ENCODE data around the gene CLGN.

Gene CLGN

GRCh38 chr4:140408974-140409373 lies 18.5 kb downstream of the CLGN start:
- H3K27ac ChIP-seq (replicated peaks): no peak overlapping the region
- TF ChIP-seq, protein P1, sequence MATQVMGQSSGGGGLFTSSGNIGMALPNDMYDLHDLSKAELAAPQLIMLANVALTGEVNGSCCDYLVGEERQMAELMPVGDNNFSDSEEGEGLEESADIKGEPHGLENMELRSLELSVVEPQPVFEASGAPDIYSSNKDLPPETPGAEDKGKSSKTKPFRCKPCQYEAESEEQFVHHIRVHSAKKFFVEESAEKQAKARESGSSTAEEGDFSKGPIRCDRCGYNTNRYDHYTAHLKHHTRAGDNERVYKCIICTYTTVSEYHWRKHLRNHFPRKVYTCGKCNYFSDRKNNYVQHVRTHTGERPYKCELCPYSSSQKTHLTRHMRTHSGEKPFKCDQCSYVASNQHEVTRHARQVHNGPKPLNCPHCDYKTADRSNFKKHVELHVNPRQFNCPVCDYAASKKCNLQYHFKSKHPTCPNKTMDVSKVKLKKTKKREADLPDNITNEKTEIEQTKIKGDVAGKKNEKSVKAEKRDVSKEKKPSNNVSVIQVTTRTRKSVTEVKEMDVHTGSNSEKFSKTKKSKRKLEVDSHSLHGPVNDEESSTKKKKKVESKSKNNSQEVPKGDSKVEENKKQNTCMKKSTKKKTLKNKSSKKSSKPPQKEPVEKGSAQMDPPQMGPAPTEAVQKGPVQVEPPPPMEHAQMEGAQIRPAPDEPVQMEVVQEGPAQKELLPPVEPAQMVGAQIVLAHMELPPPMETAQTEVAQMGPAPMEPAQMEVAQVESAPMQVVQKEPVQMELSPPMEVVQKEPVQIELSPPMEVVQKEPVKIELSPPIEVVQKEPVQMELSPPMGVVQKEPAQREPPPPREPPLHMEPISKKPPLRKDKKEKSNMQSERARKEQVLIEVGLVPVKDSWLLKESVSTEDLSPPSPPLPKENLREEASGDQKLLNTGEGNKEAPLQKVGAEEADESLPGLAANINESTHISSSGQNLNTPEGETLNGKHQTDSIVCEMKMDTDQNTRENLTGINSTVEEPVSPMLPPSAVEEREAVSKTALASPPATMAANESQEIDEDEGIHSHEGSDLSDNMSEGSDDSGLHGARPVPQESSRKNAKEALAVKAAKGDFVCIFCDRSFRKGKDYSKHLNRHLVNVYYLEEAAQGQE (IDR thresholded peaks at IDR 0.05; ENCODE audit: insufficient replicate concordance, low read depth): no peak
- no peak for TF ChIP-seq SPI1 (IDR thresholded peaks at IDR 0.05; ENCODE audit: borderline replicate concordance, low read depth)
- TF ChIP-seq GABPA (IDR thresholded peaks at IDR 0.05; ENCODE audit: low read depth): no peak
- no peak for TF ChIP-seq CTCF (IDR thresholded peaks at IDR 0.05; ENCODE audit: insufficient read depth, low read length)
- no peak for TF ChIP-seq POLR2AphosphoS5 (IDR thresholded peaks at IDR 0.05; ENCODE audit: low read depth)
- peaks cover 5% of the 10 kb centered on the region for H3K27me3 ChIP-seq (ENCODE audit: insufficient read depth, poor library complexity, severe bottlenecking)
- no peak overlapping the region for H3K4me3 ChIP-seq (replicated peaks; ENCODE audit: insufficient read depth, low read length)
- no peak for DNase-seq (ENCODE audit: low read depth in 1 of 2, low spot score in 1 of 2)

GRCh38 chr4:140406292-140406691 lies 21.2 kb downstream of the CLGN start:
- no peaks in the 10 kb centered on the region for H3K27me3 ChIP-seq (ENCODE audit: insufficient read depth, poor library complexity, severe bottlenecking)
- no peak overlapping the region for H3K4me3 ChIP-seq (replicated peaks; ENCODE audit: insufficient read depth, low read length)
- TF ChIP-seq GABPA (IDR thresholded peaks at IDR 0.05; ENCODE audit: low read depth): no peak
- TF ChIP-seq, protein P1 (IDR thresholded peaks at IDR 0.05; ENCODE audit: insufficient replicate concordance, low read depth): no peak
- no peak for TF ChIP-seq POLR2AphosphoS5 (IDR thresholded peaks at IDR 0.05; ENCODE audit: low read depth)
- TF ChIP-seq SPI1 (IDR thresholded peaks at IDR 0.05; ENCODE audit: borderline replicate concordance, low read depth): no peak
- TF ChIP-seq CTCF (IDR thresholded peaks at IDR 0.05; ENCODE audit: insufficient read depth, low read length): no peak
- H3K27ac ChIP-seq (replicated peaks): no peak overlapping the region
- DNase-seq (ENCODE audit: low read depth in 1 of 2, low spot score in 1 of 2): no peak

GRCh38 chr4:140400111-140400510 lies 27.3 kb downstream of the CLGN start:
- H3K4me3 ChIP-seq (replicated peaks; ENCODE audit: insufficient read depth, low read length): no peak overlapping the region
- no peaks in the 10 kb centered on the region for H3K27me3 ChIP-seq (ENCODE audit: insufficient read depth, poor library complexity, severe bottlenecking)
- TF ChIP-seq SPI1 (IDR thresholded peaks at IDR 0.05; ENCODE audit: borderline replicate concordance, low read depth) (no peak), POLR2AphosphoS5 (IDR thresholded peaks at IDR 0.05; ENCODE audit: low read depth) (no peak), CTCF (IDR thresholded peaks at IDR 0.05; ENCODE audit: insufficient read depth, low read length) (no peak), GABPA (IDR thresholded peaks at IDR 0.05; ENCODE audit: low read depth) (no peak)
- TF ChIP-seq, protein P1 (IDR thresholded peaks at IDR 0.05; ENCODE audit: insufficient replicate concordance, low read depth): no peak

More at GRCh38 chr4:140400111-140400510, 27.3 kb downstream of the CLGN start:
- H3K27ac ChIP-seq (replicated peaks): no peak overlapping the region
- no peak for DNase-seq (ENCODE audit: low read depth in 1 of 2, low spot score in 1 of 2)
